K562 (cell line): ENCODE measurements around the gene HS6ST1. TPM values are rescaled to one million over a fixed set of nuclear protein-coding genes. Genes with fewer than 3 reads are reported as not detected.

Experiments
- CBFB ChIP-seq: sonication (generic); formaldehyde crosslinking; IDR thresholded peaks from 2 replicates; pipeline ENCODE4 v1.4.0; 2020; ENCODE audit warnings: mild to moderate bottlenecking, missing genetic modification reagents
- CEBPG ChIP-seq, 3 experiments: fragments of 200-800 bp in 1 of 3; sonication (Bioruptor generic) in 1 of 3; sonication (generic) in 1 of 3; formaldehyde crosslinking in 1 of 3; IDR thresholded peaks in 2 of 3; conservative IDR thresholded peaks in 1 of 3; 2 replicates each; pipeline versions ENCODE4 v1.6.1 to v1.8.0; 2016 to 2022; ENCODE audit warnings: missing compliant biosample characterization in 2 of 3, missing genetic modification characterization in 2 of 3, mild to moderate bottlenecking in 1 of 3, missing genetic modification reagents in 1 of 3
- CHD2 ChIP-seq: IDR thresholded peaks from 2 replicates; pipeline ENCODE4 v1.6.1; 2011; ENCODE audit warnings: low read depth, low read length
- CREB1 ChIP-seq, 2 experiments: sonication (generic) in 1 of 2; formaldehyde crosslinking in 1 of 2; IDR thresholded peaks; 2 replicates each; pipeline versions ENCODE4 v1.6.1 to v1.8.0; 2012 to 2022; ENCODE audit warnings: inconsistent platforms in 1 of 2, mild to moderate bottlenecking in 1 of 2, missing genetic modification reagents in 1 of 2, moderate library complexity in 1 of 2
- DIDO1 ChIP-seq: fragments of 450-650 bp; IDR thresholded peaks from 2 replicates; pipeline ENCODE4 v1.6.1; 2016; ENCODE audit warnings: low read depth, missing biosample characterization, missing genetic modification characterization
- EP300 ChIP-seq: IDR thresholded peaks from 2 replicates; pipeline ENCODE4 v1.6.1; 2012; ENCODE audit warnings: low read length, improper control_type of control experiment
- ESRRA ChIP-seq: fragments of 450-650 bp; IDR thresholded peaks from 2 replicates; pipeline ENCODE4 v1.6.1; 2014; ENCODE audit warnings: low read depth, mild to moderate bottlenecking, moderate library complexity, borderline replicate concordance
- ETV5 ChIP-seq: sonication (generic); formaldehyde crosslinking; IDR thresholded peaks from 2 replicates; pipeline ENCODE4 v1.4.0; 2020; ENCODE audit warnings: low read depth, mild to moderate bottlenecking, missing genetic modification reagents
- EWSR1 ChIP-seq: fragments of 450-650 bp; IDR thresholded peaks from 2 replicates; pipeline ENCODE4 v1.6.1; 2018; ENCODE audit warnings: borderline replicate concordance, mild to moderate bottlenecking, low read depth, moderate library complexity; ENCODE audit not compliant: partially characterized antibody
- HMG20A ChIP-seq: fragments of 450-650 bp; formaldehyde crosslinking; conservative IDR thresholded peaks from 2 replicates; pipeline ENCODE4 v1.4.0; 2020; ENCODE audit warnings: mild to moderate bottlenecking, mixed read lengths
- POLR2B ChIP-seq: fragments of 450-650 bp; IDR thresholded peaks from 2 replicates; pipeline ENCODE4 v1.6.1; 2018; ENCODE audit warnings: low read depth; ENCODE audit not compliant: partially characterized antibody
- TRIM28 ChIP-seq: fragments of 450-650 bp; IDR thresholded peaks from 2 replicates; pipeline ENCODE4 v1.6.1; 2017
- XRCC4 ChIP-seq: IDR thresholded peaks from one replicate; pipeline ENCODE4 v1.6.1; 2011; ENCODE audit not compliant: insufficient read depth, insufficient read length; ENCODE audit errors: extremely low read depth
- YBX1 ChIP-seq: fragments of 450-650 bp; IDR thresholded peaks from 2 replicates; pipeline ENCODE4 v1.7.1; 2016; ENCODE audit warnings: mild to moderate bottlenecking
- ZNF778 ChIP-seq: fragments of 450-650 bp; formaldehyde crosslinking; IDR thresholded peaks from 2 replicates; pipeline ENCODE4 v1.4.0; 2020; ENCODE audit warnings: mild to moderate bottlenecking, moderate library complexity
- polyA plus RNA-seq, 8 experiments: library from polyadenylated mRNA; depleted of rRNA in 4 of 8; stranded (reverse) in 5 of 8; unstranded in 3 of 8; fragments of >200 nt; fragmentation: Nextera tagmentation in 2 of 8; fragmentation: Illumina TruSeq in 1 of 8; extraction: Ambion mirVana in 2 of 8; extraction: Trizol in 1 of 8; gene quantifications; 2 replicates each; pipeline versions ENCODE4 v1.2.1 to v1.2.3, GENCODE V29; 2011 to 2014; ENCODE audit warnings: inconsistent platforms in 1 of 8, missing spikeins in 1 of 8
- total RNA-seq, 7 experiments: library from RNA; depleted of rRNA in 6 of 7; stranded (reverse); fragments of >200 nt in 6 of 7; fragmentation: Illumina TruSeq in 2 of 7; extraction: Trizol in 2 of 7; gene quantifications; 2 replicates each; pipeline versions ENCODE4 v1.2.1 to v1.2.3, GENCODE V29; 2011 to 2021; ENCODE audit warnings: low replicate concordance in 1 of 7
- TF ChIP-seq, protein P1 (sequence below): fragments of 450-650 bp; IDR thresholded peaks from 2 replicates; pipeline ENCODE4 v1.6.1; 2014; ENCODE audit warnings: low read depth, mild to moderate bottlenecking, moderate library complexity, borderline replicate concordance
- TF ChIP-seq, protein P2 (sequence below): fragments of 450-650 bp; IDR thresholded peaks from 2 replicates; pipeline ENCODE4 v1.6.1; 2017; ENCODE audit warnings: antibody characterized with exemption, mild to moderate bottlenecking

Gene HS6ST1
- total and polyA plus RNA-seq, 9 of the 15 experiments (the other 6 are each of a cell fraction or from before 2014, with no cell fraction given) = 0.06 to 7.4 (median 3.8) TPM

DNA sequence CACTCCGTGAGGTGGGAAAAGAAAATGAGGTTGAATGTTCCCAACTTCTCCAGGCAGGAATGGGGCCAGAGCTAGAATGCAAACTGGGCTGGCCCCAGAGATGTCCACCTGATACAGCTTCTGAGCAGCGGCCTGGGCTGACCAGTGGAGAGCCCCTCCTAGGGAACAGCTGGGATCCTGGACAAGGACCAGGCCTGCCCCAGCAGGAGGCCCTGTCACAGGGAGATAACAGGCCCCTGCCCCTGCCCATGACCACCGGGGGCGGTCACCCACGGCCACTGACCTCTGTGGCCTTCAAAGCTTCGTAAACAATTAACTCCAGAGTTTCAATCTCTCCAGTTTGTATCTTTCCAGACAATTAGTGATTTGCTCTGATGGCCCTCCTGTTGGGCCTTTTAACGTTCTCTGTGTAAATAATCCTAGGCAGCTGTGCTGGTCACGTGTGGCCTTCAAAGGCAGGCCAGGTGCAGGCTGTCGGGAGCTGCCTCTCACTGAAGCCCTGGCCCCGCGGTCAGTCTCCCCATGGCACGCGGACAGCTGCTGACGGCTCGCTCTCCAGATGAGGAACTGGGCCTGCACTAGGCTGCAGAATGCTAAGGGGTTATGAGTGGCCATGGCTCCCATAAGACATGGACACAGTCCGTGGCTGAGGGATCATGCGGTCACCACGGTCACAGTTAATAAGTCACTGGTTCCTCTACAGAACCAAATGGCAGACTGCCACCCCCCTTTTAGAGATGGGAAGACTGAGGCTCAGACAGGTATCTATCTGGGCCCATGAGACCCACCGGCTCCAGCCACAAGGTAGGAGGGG is 9.2 kb downstream of the HS6ST1 start (continued):
- TF ChIP-seq CEBPG (CRISPR knock-in tag; IDR thresholded peaks at IDR 0.05) = no peak
- TF ChIP-seq CEBPG (tag; conservative IDR thresholded peaks at IDR 0.05 in 1 of 2, IDR thresholded peaks at IDR 0.05 in 1 of 2) = no peak
- no peak for TF ChIP-seq CBFB (CRISPR knock-in tag)
- TF ChIP-seq XRCC4 = no peak
- no peak for TF ChIP-seq POLR2B
- TF ChIP-seq, protein P1, sequence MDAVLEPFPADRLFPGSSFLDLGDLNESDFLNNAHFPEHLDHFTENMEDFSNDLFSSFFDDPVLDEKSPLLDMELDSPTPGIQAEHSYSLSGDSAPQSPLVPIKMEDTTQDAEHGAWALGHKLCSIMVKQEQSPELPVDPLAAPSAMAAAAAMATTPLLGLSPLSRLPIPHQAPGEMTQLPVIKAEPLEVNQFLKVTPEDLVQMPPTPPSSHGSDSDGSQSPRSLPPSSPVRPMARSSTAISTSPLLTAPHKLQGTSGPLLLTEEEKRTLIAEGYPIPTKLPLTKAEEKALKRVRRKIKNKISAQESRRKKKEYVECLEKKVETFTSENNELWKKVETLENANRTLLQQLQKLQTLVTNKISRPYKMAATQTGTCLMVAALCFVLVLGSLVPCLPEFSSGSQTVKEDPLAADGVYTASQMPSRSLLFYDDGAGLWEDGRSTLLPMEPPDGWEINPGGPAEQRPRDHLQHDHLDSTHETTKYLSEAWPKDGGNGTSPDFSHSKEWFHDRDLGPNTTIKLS = 0 out of 2 replicates have a peak, but pooled peaks have one; percentile 30
- TF ChIP-seq EP300 = peak; percentile 27; the same call in 1 of the 2 replicates
- no peak for TF ChIP-seq CREB1 (IDR thresholded peaks at IDR 0.05)
- no peak for TF ChIP-seq CREB1 (CRISPR knock-in tag; IDR thresholded peaks at IDR 0.05)
- TF ChIP-seq TRIM28 = no peak
- TF ChIP-seq YBX1 = no peak
- no peak for TF ChIP-seq DIDO1 (tag)
- no peak for TF ChIP-seq ETV5
- TF ChIP-seq ESRRA = peak; percentile 85
- TF ChIP-seq EWSR1 = no peak
- no peak for TF ChIP-seq HMG20A (CRISPR knock-in tag)
- no peak for TF ChIP-seq ZNF778 (CRISPR knock-in tag)
- TF ChIP-seq CHD2 = no peak
- TF ChIP-seq, protein P2, sequence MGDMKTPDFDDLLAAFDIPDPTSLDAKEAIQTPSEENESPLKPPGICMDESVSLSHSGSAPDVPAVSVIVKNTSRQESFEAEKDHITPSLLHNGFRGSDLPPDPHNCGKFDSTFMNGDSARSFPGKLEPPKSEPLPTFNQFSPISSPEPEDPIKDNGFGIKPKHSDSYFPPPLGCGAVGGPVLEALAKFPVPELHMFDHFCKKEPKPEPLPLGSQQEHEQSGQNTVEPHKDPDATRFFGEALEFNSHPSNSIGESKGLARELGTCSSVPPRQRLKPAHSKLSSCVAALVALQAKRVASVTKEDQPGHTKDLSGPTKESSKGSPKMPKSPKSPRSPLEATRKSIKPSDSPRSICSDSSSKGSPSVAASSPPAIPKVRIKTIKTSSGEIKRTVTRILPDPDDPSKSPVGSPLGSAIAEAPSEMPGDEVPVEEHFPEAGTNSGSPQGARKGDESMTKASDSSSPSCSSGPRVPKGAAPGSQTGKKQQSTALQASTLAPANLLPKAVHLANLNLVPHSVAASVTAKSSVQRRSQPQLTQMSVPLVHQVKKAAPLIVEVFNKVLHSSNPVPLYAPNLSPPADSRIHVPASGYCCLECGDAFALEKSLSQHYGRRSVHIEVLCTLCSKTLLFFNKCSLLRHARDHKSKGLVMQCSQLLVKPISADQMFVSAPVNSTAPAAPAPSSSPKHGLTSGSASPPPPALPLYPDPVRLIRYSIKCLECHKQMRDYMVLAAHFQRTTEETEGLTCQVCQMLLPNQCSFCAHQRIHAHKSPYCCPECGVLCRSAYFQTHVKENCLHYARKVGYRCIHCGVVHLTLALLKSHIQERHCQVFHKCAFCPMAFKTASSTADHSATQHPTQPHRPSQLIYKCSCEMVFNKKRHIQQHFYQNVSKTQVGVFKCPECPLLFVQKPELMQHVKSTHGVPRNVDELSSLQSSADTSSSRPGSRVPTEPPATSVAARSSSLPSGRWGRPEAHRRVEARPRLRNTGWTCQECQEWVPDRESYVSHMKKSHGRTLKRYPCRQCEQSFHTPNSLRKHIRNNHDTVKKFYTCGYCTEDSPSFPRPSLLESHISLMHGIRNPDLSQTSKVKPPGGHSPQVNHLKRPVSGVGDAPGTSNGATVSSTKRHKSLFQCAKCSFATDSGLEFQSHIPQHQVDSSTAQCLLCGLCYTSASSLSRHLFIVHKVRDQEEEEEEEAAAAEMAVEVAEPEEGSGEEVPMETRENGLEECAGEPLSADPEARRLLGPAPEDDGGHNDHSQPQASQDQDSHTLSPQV = no peak
